GM12878 (cell line): Measurements from ENCODE around the gene HPSE2. TPM values are rescaled to one million over a fixed set of nuclear protein-coding genes. Genes with fewer than 3 reads are reported as not detected.

ENCODE experiments used
- ATAC-seq: fragments of 200-7000 bp; cut with Tn5 transposase; 3 replicates; pipeline ENCODE4 v1.9.1; 2020; ENCODE audit warnings: mild to moderate bottlenecking, moderate library complexity
- BruUV-seq: library from RNA; stranded (reverse); fragments of 400-500 nt; replicated peaks from 2 replicates; lab custom pipeline; 2021; lab: Mats Ljungman, UMichigan
- CTCF ChIA-PET: fragments of 300-600 bp; sonication (Branson Sonifier 250); formaldehyde crosslinking; extraction: SDS; loops from one replicate; lab custom pipeline; 2021; ENCODE audit warnings: inconsistent platforms; lab: Yijun Ruan, JAX
- POLR2A ChIA-PET: fragments of 350-600 bp; formaldehyde crosslinking; extraction: SDS; loops from one replicate; lab custom pipeline; 2021; ENCODE audit warnings: inconsistent platforms; lab: Charles Lee
- RAD21 ChIA-PET: fragments of 300-600 bp; sonication (Branson Sonifier 250); formaldehyde crosslinking; loops from one replicate; lab custom pipeline; 2023; ENCODE audit warnings: antibody characterized with exemption; ENCODE audit not compliant: unreplicated experiment; lab: Charles Lee
- SMC1A ChIA-PET: fragments of 300-600 bp; sonication (Branson Sonifier 250); formaldehyde crosslinking; loops from one replicate; lab custom pipeline; 2023; ENCODE audit not compliant: unreplicated experiment, uncharacterized antibody; lab: Charles Lee
- DNase-seq: peaks from one replicate; pipeline ENCODE4 v3.0.0-alpha.2; 2011; ENCODE audit warnings: low read depth, low spot score
- FAIRE-seq: peaks from 3 replicates; lab custom pipeline; 2011; peaks lifted over from hg19 to GRCh38; lab: Jason Lieb, UNC
- H2AFZ ChIP-seq: 2 replicates; pipeline ENCODE4 v1.6.0; 2011; ENCODE audit warnings: low read depth, low read length, control low read depth; ENCODE audit not compliant: control insufficient read depth
- H3K27ac ChIP-seq: 2 replicates; pipeline ENCODE4 v1.5.1; 2011; ENCODE audit warnings: control low read depth; ENCODE audit not compliant: control insufficient read depth, insufficient read depth
- H3K27me3 ChIP-seq, 2 experiments: replicated peaks in 1 of 2; 2 replicates each; pipeline versions ENCODE4 v1.6.0 to v1.6.1; 2011; ENCODE audit warnings: low read length in 1 of 2; ENCODE audit not compliant: control insufficient read depth in 2 of 2, insufficient read depth in 2 of 2
- H3K36me3 ChIP-seq, 2 experiments: 2 replicates each; pipeline ENCODE4 v1.5.1; 2011; ENCODE audit warnings: low read length in 1 of 2; ENCODE audit not compliant: control insufficient read depth in 2 of 2, insufficient read depth in 2 of 2
- H3K4me1 ChIP-seq: 2 replicates; pipeline ENCODE4 v1.6.1; 2011; ENCODE audit warnings: mild to moderate bottlenecking, low read length, moderate library complexity, mixed read lengths; ENCODE audit not compliant: control insufficient read depth, insufficient read depth
- H3K4me2 ChIP-seq: 2 replicates; pipeline ENCODE4 v1.6.0; 2011; ENCODE audit warnings: control low read depth; ENCODE audit not compliant: control insufficient read depth, insufficient read depth
- H3K4me3 ChIP-seq: fragments of 200-600 bp; sonication (generic); 2 replicates; pipeline ENCODE4 v1.5.1; 2016
- H3K79me2 ChIP-seq: 2 replicates; pipeline ENCODE4 v1.6.0; 2011; ENCODE audit warnings: low read length; ENCODE audit not compliant: control insufficient read depth, insufficient read depth
- H3K9ac ChIP-seq: 2 replicates; pipeline ENCODE4 v1.8.0; 2011; ENCODE audit warnings: low read length, control low read depth, mixed read lengths; ENCODE audit not compliant: control insufficient read depth, insufficient read depth
- H3K9me3 ChIP-seq: replicated peaks from 3 replicates; pipeline ENCODE4 v1.5.1; 2011; ENCODE audit warnings: mild to moderate bottlenecking, low read length; ENCODE audit not compliant: control insufficient read depth, insufficient read depth
- H4K20me1 ChIP-seq: 2 replicates; pipeline ENCODE4 v1.6.0; 2011; ENCODE audit not compliant: control insufficient read depth, insufficient read depth
- ASH2L ChIP-seq: fragments of 300-600, 200-600 bp; sonication (generic); IDR thresholded peaks from 2 replicates; pipeline ENCODE4 v1.6.1; 2017; ENCODE audit warnings: low read depth, mild to moderate bottlenecking, borderline replicate concordance
- BRCA1 ChIP-seq: IDR thresholded peaks from 2 replicates; pipeline ENCODE4 v1.6.1; 2011; ENCODE audit warnings: low read depth, low read length, improper control_type of control experiment
- E2F8 ChIP-seq: fragments of 450-650 bp; IDR thresholded peaks from 2 replicates; pipeline ENCODE4 v1.6.1; 2018; ENCODE audit warnings: mild to moderate bottlenecking, low read depth, moderate library complexity; ENCODE audit not compliant: partially characterized antibody
- HSF1 ChIP-seq: fragments of 150-350 bp; IDR thresholded peaks from 2 replicates; pipeline ENCODE4 v1.6.1; 2014; ENCODE audit warnings: mild to moderate bottlenecking, low read depth, low read length
- MAX ChIP-seq: IDR thresholded peaks from 2 replicates; pipeline ENCODE4 v1.6.1; 2012; ENCODE audit warnings: low read depth, low read length, improper control_type of control experiment
- NBN ChIP-seq: fragments of 450-650 bp; IDR thresholded peaks from 2 replicates; pipeline ENCODE4 v1.6.1; 2016
- RCOR1 ChIP-seq: conservative IDR thresholded peaks from 2 replicates; pipeline ENCODE4 v1.6.1; 2012; ENCODE audit warnings: low read depth, low read length, improper control_type of control experiment
- SIX5 ChIP-seq: IDR thresholded peaks from 2 replicates; pipeline ENCODE4 v1.6.1; 2011; ENCODE audit warnings: mild to moderate bottlenecking, low read depth, low read length, moderate library complexity; ENCODE audit not compliant: severe bottlenecking
- SKIL ChIP-seq: fragments of 450-650 bp; IDR thresholded peaks from 2 replicates; pipeline ENCODE4 v1.6.1; 2017; ENCODE audit warnings: mild to moderate bottlenecking, low read depth, inconsistent platforms; ENCODE audit not compliant: poor library complexity, severe bottlenecking
- SP1 ChIP-seq: IDR thresholded peaks from one replicate; pipeline ENCODE4 v1.6.1; 2011; ENCODE audit warnings: low read depth, low read length
- SUZ12 ChIP-seq: fragments of 200-600 bp; sonication (generic); IDR thresholded peaks from one replicate; pipeline ENCODE4 v1.6.1; 2018; ENCODE audit warnings: antibody characterized with exemption, mild to moderate bottlenecking; ENCODE audit not compliant: unreplicated experiment
- USF2 ChIP-seq: IDR thresholded peaks from 2 replicates; pipeline ENCODE4 v1.6.1; 2011; ENCODE audit warnings: low read depth, low read length, improper control_type of control experiment, borderline replicate concordance
- ZBTB11 ChIP-seq: fragments of 450-650 bp; formaldehyde crosslinking; IDR thresholded peaks from 2 replicates; pipeline ENCODE4 v1.5.0; 2022; ENCODE audit warnings: mild to moderate bottlenecking, missing genetic modification characterization
- WGBS: methylation state at CpG from one replicate; pipeline ENCODE4 v1.1.6; 2016; ENCODE audit warnings: low lambda C conversion rate; ENCODE audit not compliant: insufficient replicate concordance, insufficient coverage; ENCODE audit errors: missing lambda C conversion rate; 5-methylcytosine and 5-hydroxymethylcytosine counted together
- in situ Hi-C: fragments of 300-500 bp; cut with MboI; formaldehyde crosslinking; loops from 9 replicates; pipeline ENCODE4 v1.14.3; 2018; ENCODE audit warnings: mixed read lengths
- intact Hi-C: fragments of 100-400 bp; cut with micrococcal nuclease; formaldehyde crosslinking; loops from one replicate; pipeline ENCODE4 v1.14.2; 2022; ENCODE audit not compliant: unreplicated experiment
- polyA plus RNA-seq, 11 experiments: library from polyadenylated mRNA; depleted of rRNA in 4 of 11; unstranded in 6 of 11; stranded (reverse) in 5 of 11; fragments of >200 nt; fragmentation: Nextera tagmentation in 4 of 11; fragmentation: Illumina TruSeq in 1 of 11; extraction: Ambion mirVana in 4 of 11; extraction: Trizol in 1 of 11; gene quantifications; 1 replicate in 1 of 11; 2 replicates in 10 of 11; pipeline versions ENCODE4 v1.2.1 to v1.2.3, GENCODE V29; 2011 to 2016; ENCODE audit warnings: inconsistent platforms in 2 of 11, missing spikeins in 2 of 11, low read depth in 1 of 11
- total RNA-seq, 4 experiments: library from RNA; depleted of rRNA in 3 of 4; stranded (reverse); fragments of >200 nt in 3 of 4; fragmentation: Illumina TruSeq in 1 of 4; extraction: Trizol in 1 of 4; gene quantifications; 2 replicates each; pipeline versions ENCODE4 v1.2.1 to v1.2.3, GENCODE V29; 2013 to 2021

The HPSE2 gene
- total and polyA plus RNA-seq, 10 of the 15 experiments (the other 5 are each of a cell fraction or from before 2014, with no cell fraction given), result 0.06 TPM; not detected in 9

GRCh38 chr10:98482096-98482495, 753.6 kb downstream of the HPSE2 start:
- BruUV-seq, result no TSS peak
- TF ChIP-seq NBN, result no peak
- no peak for TF ChIP-seq HSF1
- TF ChIP-seq E2F8, result no peak
- no peak for TF ChIP-seq ZBTB11 (CRISPR knock-in tag)
- no peak for TF ChIP-seq SKIL
- TF ChIP-seq ASH2L, result no peak
- no peak for TF ChIP-seq SP1
- TF ChIP-seq SIX5, result no peak
- TF ChIP-seq MAX, result no peak
- no peak for TF ChIP-seq RCOR1
- no peak for TF ChIP-seq SUZ12
- TF ChIP-seq BRCA1, result no peak
- TF ChIP-seq USF2, result no peak

More at GRCh38 chr10:98482096-98482495, 753.6 kb downstream of the HPSE2 start:
- no peak for ATAC-seq
- Histone ChIP-seq H3K79me2 (no peaks in the 10 kb centered on the region), H3K4me1 (no peaks in the 10 kb centered on the region; the same call in 1 of the 2 replicates), H3K9me3 (no peaks in the 10 kb centered on the region; the same call in 2 of the 3 replicates), H3K4me2 (no peak overlapping the region), H4K20me1 (no peaks in the 10 kb centered on the region), H3K4me3 (no peak overlapping the region), H3K27ac (no peak overlapping the region), H3K9ac (no peak overlapping the region), H3K27me3 (no peaks in the 10 kb centered on the region; a peak in 1 of 4 replicates), H2AFZ (no peak overlapping the region), H3K36me3 (no peaks in the 10 kb centered on the region)
- 70% methylated on average over 2 of the region's 2 CpGs for WGBS
- intact Hi-C loops (no loop called here), in situ Hi-C loops (no loop called here)
- ChIA-PET POLR2A (no interaction called here), CTCF (interaction anchor here (1.2 kb wide), 1 partner anchor 15 kb away, joined by 3 read pairs; no protein-coding TSS in a partner anchor), RAD21 (no interaction called here), SMC1A (no interaction called here)
- no peak for DNase-seq
- FAIRE-seq, result no peak
